Thymus (tissue), 11 donors: ENCODE measurements around the gene TAF15. TPM values are rescaled to one million over a fixed set of nuclear protein-coding genes. Genes with fewer than 3 reads are reported as not detected.

ENCODE experiments used
- DNase-seq, 9 donors: peaks; one replicate each; pipeline ENCODE4 v3.0.0-alpha.2; 2013; ENCODE audit warnings: low spot score in 9 of 9, low read depth in 6 of 9, missing footprints in 1 of 9
- H3K27ac ChIP-seq, 2 donors: one replicate each; pipeline ENCODE4 v1.5.1; 2013; ENCODE audit warnings: control low read depth in 1 of 2, low read depth in 1 of 2, low read length in 1 of 2, mild to moderate bottlenecking in 1 of 2, moderate library complexity in 1 of 2
- H3K27me3 ChIP-seq, 2 donors: one replicate each; pipeline ENCODE4 v1.5.1; 2013; ENCODE audit warnings: low read length in 1 of 2; ENCODE audit not compliant: control insufficient read depth in 2 of 2, insufficient read depth in 1 of 2
- H3K36me3 ChIP-seq, 2 donors: one replicate each; pipeline ENCODE4 v1.5.1; 2013; ENCODE audit warnings: low read length in 1 of 2, mild to moderate bottlenecking in 1 of 2, moderate library complexity in 1 of 2; ENCODE audit not compliant: control insufficient read depth in 2 of 2, insufficient read depth in 2 of 2
- H3K4me1 ChIP-seq, 2 donors: one replicate each; pipeline ENCODE4 v1.5.1; 2013; ENCODE audit warnings: low read length in 2 of 2; ENCODE audit not compliant: control insufficient read depth in 2 of 2, insufficient read depth in 2 of 2
- H3K4me3 ChIP-seq, 2 donors: one replicate each; pipeline ENCODE4 v1.5.1; 2013; ENCODE audit warnings: low read length in 2 of 2, control low read depth in 1 of 2, mild to moderate bottlenecking in 1 of 2
- H3K9me3 ChIP-seq, 2 donors: one replicate each; pipeline ENCODE4 v1.5.1; 2013; ENCODE audit warnings: low read length in 1 of 2, mild to moderate bottlenecking in 1 of 2; ENCODE audit not compliant: control insufficient read depth in 2 of 2, insufficient read depth in 1 of 2
- WGBS: extraction: QIAGEN DNeasy Blood & Tissue Kit; methylation state at CpG from one replicate; pipeline ENCODE4 v1.1.7; 2013; 5-methylcytosine and 5-hydroxymethylcytosine counted together
- polyA plus RNA-seq: library from polyadenylated mRNA; stranded (reverse); fragments of 200-250 nt; gene quantifications from one replicate; pipeline ENCODE4 v1.2.3, GENCODE V29; 2013
- total RNA-seq: library from RNA; stranded (reverse); fragments of 120-200 nt; gene quantifications from one replicate; pipeline ENCODE4 v1.2.4, GENCODE V29; 2013
- donor health status: healthy.

The TAF15 gene
- total and polyA plus RNA-seq, 2 donors = 26.1 to 95.9 TPM

DNA sequence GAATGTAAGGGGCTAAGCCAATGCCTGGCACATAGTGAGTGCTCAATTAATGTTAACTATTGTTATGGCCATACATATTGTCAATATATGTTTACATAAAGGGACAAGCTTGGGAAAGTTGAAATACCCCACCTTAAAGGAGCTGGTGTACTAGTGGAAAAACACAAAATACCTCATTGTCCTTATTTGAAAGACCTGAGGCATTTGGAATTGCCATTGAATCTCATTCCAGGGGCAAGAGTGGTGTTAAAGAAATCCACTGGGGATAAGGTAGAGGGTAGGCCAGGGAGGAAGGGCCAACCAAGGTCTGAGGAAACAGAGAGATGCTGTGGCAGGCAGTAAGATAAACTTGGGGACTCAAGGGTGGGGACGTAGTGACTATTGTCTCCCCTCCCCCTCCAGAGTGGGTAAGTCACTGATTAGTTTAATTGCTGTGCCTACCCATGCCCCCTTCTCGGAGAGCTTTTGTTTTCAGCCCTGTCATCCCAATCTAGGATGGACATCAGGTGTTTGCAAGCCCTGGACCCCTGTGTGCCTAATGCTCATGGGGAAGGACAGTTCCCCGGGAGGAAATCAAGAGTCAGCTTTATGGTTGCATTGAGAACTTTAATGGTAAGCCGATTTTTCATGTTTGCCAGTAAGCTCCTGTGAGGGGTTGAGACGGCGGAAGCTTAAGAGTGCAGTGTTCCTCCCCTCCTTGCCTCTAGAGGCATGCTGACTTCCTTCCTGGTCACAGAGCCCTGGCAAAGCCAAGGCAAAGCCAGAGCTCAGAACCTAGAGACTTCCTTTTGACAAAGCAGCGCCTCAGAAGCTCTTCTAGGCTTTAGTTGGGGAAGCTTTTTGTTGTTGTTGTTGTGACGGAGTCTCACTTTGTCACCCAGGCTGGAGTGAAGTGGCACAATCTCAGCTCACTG lies 61.9 kb downstream of the TAF15 start:
- Histone ChIP-seq H3K27me3 (no peaks in the 10 kb centered on the region), H3K4me1 (peaks cover 6 to 14% of the 10 kb centered on the region in 2 donors), H3K4me3 (no peak overlapping the region), H3K36me3 (no peaks in the 10 kb centered on the region), H3K9me3 (peaks cover 0 to 4% of the 10 kb centered on the region in 2 donors), H3K27ac (no peak overlapping the region)
- 57% methylated on average over 8 of the region's 8 CpGs for WGBS
- peak in 3 of 9 donors; percentile 38 to 70 (median 54) for DNase-seq

DNA sequence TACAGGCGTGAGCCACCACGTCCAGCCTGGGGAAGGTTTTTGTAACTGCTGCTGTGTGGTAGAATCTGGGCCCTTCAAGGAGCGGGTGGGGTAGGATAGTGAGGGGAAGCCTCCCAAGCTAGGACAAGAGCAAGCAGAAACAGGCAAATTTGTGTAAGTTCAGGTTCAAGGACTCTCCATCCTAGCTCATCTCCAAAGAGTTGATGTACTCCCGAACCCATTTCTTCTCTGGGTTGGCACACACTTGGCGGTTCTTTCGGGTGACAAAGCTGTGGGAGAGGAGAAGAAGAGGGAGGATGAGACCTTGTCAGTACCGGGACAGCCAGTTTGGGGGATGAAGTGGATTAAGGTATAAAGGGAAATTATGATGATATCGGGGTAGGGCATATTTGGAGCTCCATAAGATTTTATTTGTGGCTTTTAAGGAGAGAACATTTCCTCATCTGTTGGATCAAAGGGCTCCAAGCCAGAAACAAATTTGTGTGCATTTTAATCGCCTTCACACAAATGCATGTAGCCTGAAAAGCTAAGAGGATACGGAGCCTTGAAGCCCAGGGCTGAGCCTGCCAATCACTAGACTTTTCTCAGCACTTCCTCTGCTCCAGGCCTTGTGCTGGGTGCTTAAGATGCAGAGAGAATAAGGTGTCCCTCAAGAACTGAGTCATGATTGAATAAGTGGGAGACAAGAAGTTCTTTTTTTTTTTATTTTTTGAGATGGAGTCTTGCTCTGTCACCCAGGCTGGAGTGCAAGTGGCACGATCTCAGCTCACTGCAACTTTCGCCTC lies 63.1 kb downstream of the TAF15 start:
- Histone ChIP-seq H3K9me3 (peaks cover 0 to 4% of the 10 kb centered on the region in 2 donors), H3K27me3 (no peaks in the 10 kb centered on the region), H3K4me1 (peaks cover 9 to 20% of the 10 kb centered on the region in 2 donors), H3K27ac (no peak overlapping the region), H3K4me3 (no peak overlapping the region), H3K36me3 (no peaks in the 10 kb centered on the region)
- WGBS = 98% methylated on average over 12 of the region's 12 CpGs
- no peak for DNase-seq

DNA sequence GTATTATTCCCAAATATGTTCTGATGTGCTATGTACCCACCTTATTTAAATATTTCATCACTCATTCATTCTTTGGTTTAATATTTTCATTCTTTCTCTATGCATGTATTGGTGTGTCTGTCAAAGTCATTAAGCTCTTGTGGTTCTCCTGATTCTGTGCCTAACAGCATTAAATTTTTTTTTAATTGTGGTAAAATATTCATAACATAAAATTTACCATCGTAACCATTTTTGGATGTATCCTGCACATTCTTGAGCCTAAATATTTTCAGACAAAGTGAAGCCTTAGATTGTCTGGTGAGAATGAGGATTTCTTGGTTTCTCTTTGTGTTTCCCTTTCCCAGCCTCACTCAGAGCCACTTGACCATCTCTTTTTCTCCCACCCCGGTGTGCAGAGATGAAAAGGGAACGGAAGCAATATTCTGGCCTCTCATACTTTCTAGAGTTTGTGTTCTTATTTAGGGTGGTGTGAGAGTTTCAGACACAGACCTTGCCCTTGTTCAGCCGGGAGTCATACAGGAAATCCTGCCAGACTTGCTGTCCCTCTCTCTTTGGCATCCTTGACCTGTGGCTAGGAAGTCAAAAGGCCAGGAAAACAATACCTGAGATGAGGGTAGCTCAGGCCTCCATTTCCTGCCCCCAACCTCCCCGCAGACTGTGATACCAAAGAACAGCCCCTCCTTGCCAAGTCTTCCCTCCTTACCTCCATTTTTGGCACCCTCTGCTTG lies 66.0 kb downstream of the TAF15 start:
- 52% methylated on average over 5 of the region's 5 CpGs for WGBS
- peaks cover 0 to 4% of the 10 kb centered on the region in 2 donors for H3K9me3 ChIP-seq
- H3K27ac ChIP-seq = peak overlapping the region; percentile 3 to 26
- H3K27me3 ChIP-seq = no peaks in the 10 kb centered on the region
- peak in 1 of 9 donors; percentile 36 for DNase-seq
- H3K36me3 ChIP-seq = no peaks in the 10 kb centered on the region
- peaks cover 9 to 25% of the 10 kb centered on the region in 2 donors for H3K4me1 ChIP-seq
- no peak overlapping the region for H3K4me3 ChIP-seq

DNA sequence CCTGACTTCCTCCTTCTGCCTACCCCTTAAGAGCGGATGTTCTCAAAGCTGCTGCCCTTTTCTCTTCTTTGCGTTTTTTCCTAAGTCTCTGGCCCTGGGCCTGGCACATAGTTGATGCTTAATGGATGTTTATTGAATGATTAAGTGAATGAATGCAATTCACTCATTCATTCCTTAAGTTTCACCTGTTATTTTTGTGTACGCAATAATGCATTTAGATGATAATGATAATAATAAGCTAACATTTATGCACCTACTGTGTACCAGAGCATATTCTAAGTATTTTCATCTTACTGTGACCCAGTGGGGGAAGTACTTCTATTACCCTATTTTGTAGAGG lies 66.5 kb downstream of the TAF15 start:
- DNase-seq = no peak
- 67% methylated on average over 3 of the region's 3 CpGs for WGBS
- Histone ChIP-seq H3K9me3 (peaks cover 0 to 4% of the 10 kb centered on the region in 2 donors), H3K27me3 (no peaks in the 10 kb centered on the region), H3K27ac (no peak overlapping the region), H3K4me3 (no peak overlapping the region), H3K36me3 (no peaks in the 10 kb centered on the region), H3K4me1 (peaks cover 9 to 25% of the 10 kb centered on the region in 2 donors)

DNA sequence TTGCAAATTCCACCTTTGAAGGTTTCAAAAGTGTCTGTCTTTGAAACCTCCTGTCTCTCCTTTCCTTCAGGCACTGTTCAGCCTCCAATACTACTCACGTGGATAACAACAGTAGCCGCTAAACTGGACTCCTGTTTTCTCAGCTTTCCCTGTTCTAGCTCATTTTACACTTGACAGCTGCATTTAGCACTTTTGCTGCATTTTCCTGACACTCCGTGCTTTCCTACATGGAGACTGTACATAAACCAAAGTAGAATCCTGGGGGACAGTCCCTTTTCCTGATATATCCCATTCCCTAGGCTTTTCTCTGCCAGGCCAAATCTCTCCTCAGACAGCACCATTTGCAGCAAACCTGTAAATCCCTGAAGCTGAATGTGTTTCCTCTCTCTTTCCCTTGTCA lies 67.2 kb downstream of the TAF15 start:
- Histone ChIP-seq H3K9me3 (peaks cover 0 to under 1% of the 10 kb centered on the region in 2 donors), H3K27me3 (no peaks in the 10 kb centered on the region), H3K4me3 (no peak overlapping the region), H3K4me1 (peaks cover 9 to 21% of the 10 kb centered on the region in 2 donors), H3K36me3 (no peaks in the 10 kb centered on the region), H3K27ac (no peak overlapping the region)
- 91% methylated on average over 3 of the region's 3 CpGs for WGBS
- no peak for DNase-seq

DNA sequence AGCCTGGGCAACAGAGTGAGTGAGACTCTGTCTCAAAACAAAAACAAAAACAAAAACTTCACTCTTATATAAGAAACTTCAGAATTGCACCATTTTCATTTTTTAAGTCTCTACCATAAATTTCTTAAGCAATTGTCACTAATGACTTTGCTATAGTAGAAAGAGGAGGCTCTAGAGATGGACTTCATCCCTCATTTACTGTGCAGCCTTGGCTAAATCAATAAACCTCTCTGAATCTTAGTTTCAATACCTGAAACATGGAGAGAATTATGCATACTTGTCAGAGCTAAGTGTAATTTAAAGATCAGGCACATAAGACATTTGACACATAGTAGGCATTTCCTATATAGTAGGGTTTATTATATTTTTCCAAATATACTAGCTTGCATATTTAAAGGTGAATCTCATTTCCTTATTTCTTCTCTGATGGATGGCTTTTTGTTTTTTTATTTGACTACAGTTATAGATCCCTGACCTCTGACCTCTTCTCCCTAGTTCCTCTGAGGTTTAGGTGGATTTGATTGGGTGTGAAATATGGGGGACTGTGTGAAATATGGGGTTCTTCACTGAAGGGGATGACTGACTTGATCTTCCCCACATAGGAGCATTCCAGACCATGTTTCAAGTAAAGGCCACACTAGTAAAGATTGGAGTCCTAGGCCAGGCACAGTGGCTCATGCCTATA lies 68.2 kb downstream of the TAF15 start:
- H3K27me3 ChIP-seq = no peaks in the 10 kb centered on the region
- H3K4me3 ChIP-seq = no peak overlapping the region
- H3K36me3 ChIP-seq = no peaks in the 10 kb centered on the region
- no peak for DNase-seq
- no peaks in the 10 kb centered on the region for H3K9me3 ChIP-seq
- peaks cover 9 to 20% of the 10 kb centered on the region in 2 donors for H3K4me1 ChIP-seq
- no peak overlapping the region for H3K27ac ChIP-seq

DNA sequence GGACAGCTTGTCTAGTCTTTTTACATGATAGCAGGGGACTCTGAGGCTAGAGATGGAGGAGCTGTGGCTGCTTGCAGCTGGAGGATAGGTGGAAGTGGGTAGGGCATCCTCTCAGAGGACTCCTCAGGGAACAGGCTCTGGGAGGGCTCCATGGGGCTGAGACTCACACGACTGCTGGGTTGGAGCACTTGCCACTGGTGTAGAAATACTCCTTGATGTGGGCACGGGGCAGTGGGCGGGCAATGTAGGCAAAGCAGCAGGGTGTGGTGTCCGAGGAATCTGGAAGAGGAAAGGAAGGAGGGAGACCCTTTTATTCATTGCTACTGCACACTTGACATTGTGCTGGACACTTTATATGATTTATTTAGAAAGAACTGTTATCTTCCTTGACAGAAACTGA lies 69.1 kb downstream of the TAF15 start:
- no peaks in the 10 kb centered on the region for H3K9me3 ChIP-seq
- 87% methylated on average over 4 of the region's 4 CpGs for WGBS
- H3K4me3 ChIP-seq = no peak overlapping the region
- no peaks in the 10 kb centered on the region for H3K36me3 ChIP-seq
- H3K27me3 ChIP-seq = no peaks in the 10 kb centered on the region
- H3K4me1 ChIP-seq = peaks cover 9 to 20% of the 10 kb centered on the region in 2 donors
- no peak overlapping the region for H3K27ac ChIP-seq
- DNase-seq = no peak

DNA sequence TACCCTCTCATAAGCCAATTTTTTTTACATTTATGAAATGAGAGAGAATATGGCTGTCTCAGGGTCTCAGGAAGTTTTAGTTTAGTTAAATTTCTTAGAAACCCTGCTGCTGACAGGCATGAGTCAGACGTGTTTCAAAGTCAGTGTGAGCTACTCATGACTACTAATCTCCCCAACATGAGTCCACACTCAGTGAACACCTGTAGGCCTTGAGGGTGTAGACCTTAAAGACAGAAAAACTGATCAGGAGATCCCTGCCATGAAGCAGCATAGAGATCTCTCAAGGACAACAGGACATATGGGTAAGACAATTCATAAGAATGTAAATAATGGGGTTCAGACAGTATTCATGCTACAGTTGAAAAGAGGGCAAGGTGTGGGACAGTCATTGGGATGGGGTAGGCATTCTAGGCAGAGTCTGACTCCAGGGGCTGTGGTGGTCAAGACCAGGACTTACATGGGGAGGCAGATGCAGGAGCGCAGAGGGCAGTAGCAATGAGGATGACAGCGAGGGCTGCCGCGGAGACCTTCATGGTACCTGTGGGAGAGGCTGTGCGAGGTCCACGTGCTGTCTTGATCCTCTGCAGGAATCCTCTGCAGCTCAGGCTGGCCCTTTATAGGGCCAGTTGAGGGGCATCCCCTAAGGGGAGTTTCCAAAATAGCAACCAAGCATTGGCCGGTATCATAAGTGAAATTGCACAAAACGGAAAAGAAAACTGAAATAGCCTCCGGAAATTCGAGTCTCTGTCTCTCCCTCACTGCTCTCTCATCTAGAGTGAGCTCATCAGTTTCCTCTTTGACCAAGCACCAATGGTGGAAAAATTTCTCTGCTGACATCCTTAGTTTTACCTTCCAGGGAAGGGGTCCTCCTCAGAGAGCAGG lies 70.7 kb downstream of the TAF15 start, which contains the start of gene CCL5:
Gene CCL5 (minus strand): TSS at position 588 of the 882 bp plus-strand sequence.
- Histone ChIP-seq H3K9me3 (no peaks in the 10 kb centered on the region), H3K4me1 (peaks cover 9 to 20% of the 10 kb centered on the region in 2 donors), H3K27me3 (no peaks in the 10 kb centered on the region), H3K27ac (peak within 1 kb of the TSS in 1 of 2 donors; percentile 55), H3K36me3 (no peaks in the 10 kb centered on the region), H3K4me3 (no peak within 1 kb of the TSS)
- no peak for DNase-seq
- WGBS = 87% methylated on average over 11 of the region's 11 CpGs
